Astrocyte of the spinal cord (primary cell): ENCODE data around the gene TRANK1.
A peak's percentile ranks its signal among the peaks of the same experiment; 100 is the strongest.

ENCODE experiments used
- DNase-seq: peaks from one replicate; pipeline ENCODE4 v3.0.0; 2011; ENCODE audit warnings: low read depth, low spot score
- H3K4me3 ChIP-seq: 2 replicates; pipeline ENCODE4 v1.5.1; 2011; ENCODE audit warnings: low read depth, mild to moderate bottlenecking, low read length, moderate library complexity
- CTCF ChIP-seq: IDR thresholded peaks from 2 replicates; pipeline ENCODE4 v1.5.1; 2012; ENCODE audit warnings: low read depth, mild to moderate bottlenecking, low read length, inconsistent platforms
- in situ Hi-C: cut with HindIII; loops from 2 replicates; pipeline ENCODE4 v1.10.0; 2017; ENCODE audit warnings: low sequenced_read_pairs

The TRANK1 gene

GRCh38 chr3:36923523-36923943 lies 21.3 kb downstream of the TRANK1 start:
- TF ChIP-seq CTCF = peak; percentile 26
- in situ Hi-C loops = no loop called here

GRCh38 chr3:36920884-36921567 lies 23.8 kb downstream of the TRANK1 start:
- DNase-seq = no peak
- H3K4me3 ChIP-seq = no peak overlapping the region
- no peak for TF ChIP-seq CTCF
- in situ Hi-C loops = no loop called here

More at GRCh38 chr3:36923523-36923943, 21.3 kb downstream of the TRANK1 start:
- no peak overlapping the region for H3K4me3 ChIP-seq
- no peak for DNase-seq

- H3K4me3 ChIP-seq = no peak overlapping the region
- no peak for DNase-seq
- in situ Hi-C loops = no loop called here
- no peak for TF ChIP-seq CTCF
Observed at GRCh38 chr3:36919439-36920160, 25.3 kb downstream of the TRANK1 start.

- in situ Hi-C loops = no loop called here
Observed at GRCh38 chr3:36918050-36918449, 26.8 kb downstream of the TRANK1 start.

GRCh38 chr3:36911990-36912804 lies 32.7 kb downstream of the TRANK1 start:
- TF ChIP-seq CTCF = no peak
- in situ Hi-C loops = no loop called here
- DNase-seq = peak; percentile 75
- no peak overlapping the region for H3K4me3 ChIP-seq

More at GRCh38 chr3:36918050-36918449, 26.8 kb downstream of the TRANK1 start:
- no peak for DNase-seq
- H3K4me3 ChIP-seq = no peak overlapping the region
- TF ChIP-seq CTCF = no peak

GRCh38 chr3:36909666-36910065 lies 35.2 kb downstream of the TRANK1 start:
- in situ Hi-C loops = no loop called here
- no peak for TF ChIP-seq CTCF
- no peak overlapping the region for H3K4me3 ChIP-seq
- DNase-seq = no peak
